Ishikawa (cell line): ENCODE measurements around the gene CDCA8.

Source experiments
- CEBPB ChIP-seq: IDR thresholded peaks from 2 replicates; pipeline ENCODE4 v1.6.1; 2012
- CREB1 ChIP-seq: IDR thresholded peaks from 2 replicates; pipeline ENCODE4 v1.6.1; 2012; ENCODE audit warnings: low read depth
- EP300 ChIP-seq: IDR thresholded peaks from 2 replicates; pipeline ENCODE4 v1.6.1; 2012; ENCODE audit warnings: borderline replicate concordance
- RAD21 ChIP-seq: IDR thresholded peaks from 2 replicates; pipeline ENCODE4 v1.6.1; 2012; ENCODE audit warnings: low read depth
- TEAD4 ChIP-seq: IDR thresholded peaks from 2 replicates; pipeline ENCODE4 v1.6.1; 2012

DNA sequence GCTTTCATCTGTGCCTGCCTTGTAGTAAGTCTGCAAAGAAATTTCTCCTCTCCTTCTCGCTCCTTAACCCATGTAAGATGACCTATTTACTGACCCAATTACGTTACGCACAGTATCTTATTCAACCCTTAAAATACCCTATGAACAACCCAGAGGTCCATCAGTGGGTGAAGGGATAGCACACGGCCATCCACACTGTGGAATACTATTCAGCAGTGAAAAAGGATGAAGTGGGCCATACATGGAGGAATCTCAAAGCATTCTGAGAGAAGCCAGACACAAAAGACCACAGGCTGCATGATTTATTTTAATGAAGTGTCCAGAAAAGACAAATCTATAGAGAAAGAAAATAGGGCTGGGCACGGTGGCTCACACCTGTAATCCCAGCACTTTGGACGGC is 33.8 kb upstream of the CDCA8 start:
- no peak for TF ChIP-seq CREB1
- TF ChIP-seq EP300 = no peak
- TF ChIP-seq RAD21 = no peak
- TF ChIP-seq TEAD4 = no peak
- no peak for TF ChIP-seq CEBPB
